B cell (primary cell): ENCODE results near the gene CALML4.

ENCODE experiments used
- EZH2 ChIP-seq: IDR thresholded peaks from 2 replicates; pipeline ENCODE4 v1.6.1; 2012; ENCODE audit warnings: borderline replicate concordance, low read depth, mild to moderate bottlenecking, moderate library complexity, low read length; ENCODE audit not compliant: insufficient read depth, poor library complexity, severe bottlenecking
- TF ChIP-seq, protein P1 (sequence below): fragments of 200-600 bp; IDR thresholded peaks from one replicate; pipeline ENCODE4 v1.8.0; 2022; ENCODE audit warnings: antibody characterized with exemption, mild to moderate bottlenecking

DNA sequence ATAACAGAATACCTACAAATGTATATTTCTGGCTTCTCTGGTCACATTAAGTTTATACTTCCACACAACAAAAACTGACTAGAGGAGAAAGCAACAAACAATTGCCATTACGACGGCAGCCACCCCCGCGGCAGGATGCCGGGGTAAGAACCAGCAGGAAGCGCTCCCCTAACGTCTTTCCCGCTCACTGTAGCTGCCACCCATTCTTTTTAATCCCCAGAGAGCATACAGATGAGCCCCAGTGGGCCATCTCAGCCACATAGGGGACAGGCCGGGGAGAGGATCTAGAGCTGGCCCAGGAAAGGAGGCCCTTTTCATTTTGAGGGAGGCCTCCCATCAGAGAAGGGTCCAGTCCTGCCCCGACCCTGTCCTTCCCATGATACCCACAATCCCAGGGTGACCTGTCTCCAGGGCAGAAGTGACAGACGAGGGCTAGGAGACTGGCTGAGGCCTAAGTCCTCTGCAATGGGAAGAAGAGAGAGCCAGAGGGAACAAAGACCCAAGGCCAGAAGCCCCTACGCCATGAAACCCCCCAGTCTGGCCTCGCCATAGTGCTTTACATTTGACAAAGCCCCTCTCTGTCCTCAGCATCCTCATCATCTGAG, 3.6 kb upstream of the CALML4 start:
- TF ChIP-seq, protein P1, sequence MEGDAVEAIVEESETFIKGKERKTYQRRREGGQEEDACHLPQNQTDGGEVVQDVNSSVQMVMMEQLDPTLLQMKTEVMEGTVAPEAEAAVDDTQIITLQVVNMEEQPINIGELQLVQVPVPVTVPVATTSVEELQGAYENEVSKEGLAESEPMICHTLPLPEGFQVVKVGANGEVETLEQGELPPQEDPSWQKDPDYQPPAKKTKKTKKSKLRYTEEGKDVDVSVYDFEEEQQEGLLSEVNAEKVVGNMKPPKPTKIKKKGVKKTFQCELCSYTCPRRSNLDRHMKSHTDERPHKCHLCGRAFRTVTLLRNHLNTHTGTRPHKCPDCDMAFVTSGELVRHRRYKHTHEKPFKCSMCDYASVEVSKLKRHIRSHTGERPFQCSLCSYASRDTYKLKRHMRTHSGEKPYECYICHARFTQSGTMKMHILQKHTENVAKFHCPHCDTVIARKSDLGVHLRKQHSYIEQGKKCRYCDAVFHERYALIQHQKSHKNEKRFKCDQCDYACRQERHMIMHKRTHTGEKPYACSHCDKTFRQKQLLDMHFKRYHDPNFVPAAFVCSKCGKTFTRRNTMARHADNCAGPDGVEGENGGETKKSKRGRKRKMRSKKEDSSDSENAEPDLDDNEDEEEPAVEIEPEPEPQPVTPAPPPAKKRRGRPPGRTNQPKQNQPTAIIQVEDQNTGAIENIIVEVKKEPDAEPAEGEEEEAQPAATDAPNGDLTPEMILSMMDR = no peak
- no peak for TF ChIP-seq EZH2
